CD4-positive, alpha-beta T cell treated with Interleukin-21 for 1 hour (primary cell): ENCODE measurements around the gene KCNH5.

Source experiments
- DNase-seq: peaks from one replicate; pipeline ENCODE4 v3.0.0-alpha.2; 2020

Gene KCNH5

GRCh38 chr14:62994096-62994495 is 51.2 kb downstream of the KCNH5 start:
- no peak for DNase-seq

GRCh38 chr14:62988967-62989366 is 56.3 kb downstream of the KCNH5 start:
- DNase-seq = no peak

DNA sequence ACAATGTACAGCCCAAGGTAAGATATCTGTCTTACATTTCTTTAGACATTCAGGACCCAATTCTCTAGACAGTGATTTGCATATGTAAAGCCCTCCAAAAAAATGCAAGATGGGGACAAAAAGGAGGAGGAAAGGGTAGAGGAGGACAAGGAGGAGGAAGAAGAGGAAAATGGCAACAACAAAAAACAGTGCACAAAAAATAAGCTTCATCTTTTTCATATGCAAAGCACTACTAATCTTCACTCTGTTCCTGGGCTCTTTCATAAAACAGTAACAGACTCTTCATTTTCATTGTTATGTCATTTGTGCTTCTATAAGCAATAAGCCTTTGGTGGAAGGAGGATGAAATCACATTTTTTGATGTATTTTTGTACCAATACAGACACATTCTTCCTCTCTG is 61.4 kb downstream of the KCNH5 start:
- DNase-seq = no peak

DNA sequence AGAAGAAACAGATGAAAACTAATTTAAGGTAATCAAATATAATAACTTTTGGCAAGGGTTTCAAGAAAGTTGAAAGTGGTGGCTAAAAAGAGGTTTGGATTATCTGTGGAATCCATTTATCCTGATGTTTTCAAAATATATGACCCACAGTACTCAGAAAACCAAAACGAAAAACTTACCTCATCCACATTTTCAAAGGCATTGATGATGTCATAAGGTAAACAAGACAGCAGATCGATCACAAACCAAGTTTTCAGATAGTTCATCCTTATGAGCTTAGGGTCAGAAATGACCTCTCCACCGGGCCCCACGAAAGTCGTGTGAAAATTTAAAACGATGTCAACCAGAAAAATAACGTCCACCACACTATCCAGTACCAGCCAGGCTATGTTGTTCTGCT is 64.6 kb downstream of the KCNH5 start:
- DNase-seq = no peak

GRCh38 chr14:62957562-62957961 is 87.7 kb downstream of the KCNH5 start:
- no peak for DNase-seq

- DNase-seq = no peak
Observed at GRCh38 chr14:62956413-62956812, 88.8 kb downstream of the KCNH5 start.

- DNase-seq = no peak
Observed at GRCh38 chr14:62954165-62954564, 91.1 kb downstream of the KCNH5 start.

DNA sequence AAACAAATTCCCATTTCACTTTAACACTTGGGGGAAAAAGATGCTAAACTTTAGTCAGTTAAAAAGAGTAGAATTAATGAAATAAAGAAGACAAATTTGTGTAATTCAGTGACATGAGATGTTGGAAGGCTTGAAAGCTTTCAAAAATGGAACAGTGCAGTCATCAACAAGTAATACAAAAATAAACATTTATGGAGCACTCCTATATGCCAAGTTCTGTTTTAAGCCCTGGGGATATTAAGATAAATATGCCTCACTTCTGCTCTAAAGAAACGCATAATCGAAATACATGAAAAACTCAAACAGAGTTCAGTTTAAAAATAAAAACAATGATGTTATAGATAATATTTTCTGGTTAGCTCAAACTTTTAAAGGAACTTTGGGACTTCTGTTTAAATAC is 93.0 kb downstream of the KCNH5 start:
- DNase-seq = no peak

GRCh38 chr14:62947301-62947700 is 98.0 kb downstream of the KCNH5 start:
- no peak for DNase-seq

DNA sequence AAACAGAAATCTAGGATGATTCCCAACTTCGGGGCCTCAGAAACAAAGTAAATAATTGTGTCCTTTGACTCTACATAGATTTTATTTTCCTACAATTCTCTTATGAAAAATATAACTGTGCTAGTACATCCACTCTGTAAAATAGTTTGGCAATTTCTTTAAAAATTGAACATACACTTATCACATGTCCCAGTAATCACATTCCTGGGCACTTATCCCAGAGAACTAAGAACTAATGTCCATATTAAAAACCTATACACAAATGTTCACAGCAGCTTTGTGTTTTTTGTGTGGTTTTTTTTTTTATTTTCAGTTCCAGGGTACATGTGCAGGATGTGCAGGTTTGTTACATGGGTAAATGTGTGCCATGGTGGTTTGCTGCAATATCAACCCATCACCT is 99.0 kb downstream of the KCNH5 start:
- DNase-seq = no peak

- no peak for DNase-seq
Observed at GRCh38 chr14:62943202-62943601, 102.1 kb downstream of the KCNH5 start.

- DNase-seq = no peak
Observed at GRCh38 chr14:62939970-62940369, 105.3 kb downstream of the KCNH5 start.

- no peak for DNase-seq
Observed at GRCh38 chr14:62938778-62939177, 106.5 kb downstream of the KCNH5 start.

DNA sequence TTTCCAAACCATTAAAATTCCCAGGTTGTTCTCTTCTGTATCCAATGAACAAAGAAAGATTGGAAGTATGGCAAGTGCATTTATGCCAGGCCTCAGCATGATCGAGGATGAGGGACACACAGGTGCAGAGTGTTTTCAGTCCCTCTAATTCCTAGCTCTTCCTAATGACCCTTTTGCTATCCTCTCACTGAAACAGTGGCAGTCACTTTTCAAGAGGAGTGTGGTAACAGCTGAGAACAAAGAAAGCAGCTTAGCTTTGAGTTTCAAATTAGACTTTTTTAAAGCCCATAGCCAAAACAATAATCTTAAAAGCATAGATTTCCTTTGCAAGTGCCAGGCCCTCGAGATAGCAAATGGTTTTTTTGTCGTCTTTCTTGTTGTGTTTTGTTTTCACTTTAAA is 110.8 kb downstream of the KCNH5 start:
- DNase-seq = no peak

GRCh38 chr14:62921466-62921865 is 123.8 kb downstream of the KCNH5 start:
- DNase-seq = no peak

DNA sequence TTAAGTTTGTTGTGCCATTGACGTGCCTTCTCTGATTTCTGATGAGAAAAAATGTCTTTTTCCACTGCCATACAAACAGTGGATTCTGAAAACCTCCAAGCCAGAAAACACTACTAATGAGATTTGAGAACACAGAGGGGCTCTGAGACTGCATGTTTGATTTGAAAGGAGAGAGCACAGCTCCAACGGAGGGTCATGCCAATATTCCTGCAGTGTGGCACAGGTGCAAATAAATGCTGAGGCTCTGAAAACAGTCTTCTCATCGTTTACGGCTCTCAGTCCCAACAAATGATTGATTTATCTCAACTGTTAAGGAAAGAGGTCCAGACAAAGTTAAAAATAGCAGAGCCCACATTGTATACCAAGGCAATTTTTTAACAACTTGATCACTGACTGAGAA is 128.7 kb downstream of the KCNH5 start:
- DNase-seq = no peak

- DNase-seq = no peak
Observed at GRCh38 chr14:62914873-62915272, 130.4 kb downstream of the KCNH5 start.

DNA sequence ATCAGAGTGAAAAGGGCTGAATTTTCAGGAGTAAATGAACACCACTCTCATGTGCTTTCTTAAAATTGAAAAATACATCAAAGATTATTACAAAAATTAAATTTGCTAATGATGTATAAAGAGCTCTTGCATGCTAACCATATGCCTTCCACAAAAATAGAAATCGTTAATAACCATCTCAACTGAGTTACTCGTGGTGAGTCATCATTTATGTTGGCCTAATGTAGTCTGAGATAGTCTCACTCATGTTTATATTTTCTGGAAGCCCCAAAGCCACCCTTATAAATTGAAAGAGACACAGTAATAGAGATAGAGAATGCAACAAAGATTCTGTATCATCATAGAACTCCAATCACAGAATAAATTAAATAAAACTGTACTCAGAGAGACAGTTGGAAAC is 131.2 kb downstream of the KCNH5 start:
- no peak for DNase-seq

DNA sequence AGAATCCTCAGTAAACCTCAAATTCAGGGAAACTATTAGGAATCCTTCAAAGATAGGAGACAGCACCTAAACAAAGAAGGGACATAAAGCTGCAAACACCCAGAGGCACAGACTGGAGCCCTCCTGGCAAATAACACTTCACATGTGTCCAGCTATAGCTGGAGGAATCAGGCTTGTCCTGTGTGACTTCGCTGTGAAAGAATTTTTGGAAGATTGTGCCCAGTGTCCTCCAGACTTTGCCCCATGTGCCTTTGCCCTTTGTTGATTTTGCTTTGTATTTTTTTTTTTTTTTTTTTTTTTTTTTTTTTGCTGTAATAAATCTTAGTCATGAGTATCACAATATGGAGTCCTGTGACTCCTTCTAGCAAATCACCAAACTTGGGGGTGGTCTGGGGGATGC is 136.8 kb downstream of the KCNH5 start:
- no peak for DNase-seq

GRCh38 chr14:62905566-62905965 is 139.7 kb downstream of the KCNH5 start:
- DNase-seq = no peak

- DNase-seq = no peak
Observed at GRCh38 chr14:62897771-62898170, 147.5 kb downstream of the KCNH5 start.

DNA sequence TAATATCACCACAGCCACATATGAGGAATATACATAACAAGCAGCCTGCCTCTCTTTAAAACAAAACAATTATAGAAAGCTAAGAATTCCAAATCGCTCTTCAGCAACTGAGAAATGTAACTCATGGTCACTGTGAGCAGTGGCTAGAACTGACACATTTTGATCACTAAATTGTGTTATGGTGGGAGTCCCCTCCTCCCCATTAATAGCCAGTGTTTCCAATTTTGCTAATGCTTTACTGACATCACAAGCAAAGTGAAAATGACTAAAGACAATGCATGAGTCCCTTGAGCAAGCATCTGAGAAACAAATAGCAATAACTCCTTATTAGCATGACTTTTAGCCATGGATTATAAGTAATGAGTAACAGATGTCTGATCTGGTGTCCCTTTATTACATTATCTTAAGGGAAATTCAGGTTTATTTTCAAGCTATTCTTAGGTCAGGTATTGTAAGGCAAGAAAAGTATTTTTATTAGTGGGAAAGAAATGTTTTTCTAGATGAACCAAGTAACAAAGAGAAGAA is 148.3 kb downstream of the KCNH5 start:
- DNase-seq = no peak

- DNase-seq = no peak
Observed at GRCh38 chr14:62894736-62895135, 150.5 kb downstream of the KCNH5 start.

DNA sequence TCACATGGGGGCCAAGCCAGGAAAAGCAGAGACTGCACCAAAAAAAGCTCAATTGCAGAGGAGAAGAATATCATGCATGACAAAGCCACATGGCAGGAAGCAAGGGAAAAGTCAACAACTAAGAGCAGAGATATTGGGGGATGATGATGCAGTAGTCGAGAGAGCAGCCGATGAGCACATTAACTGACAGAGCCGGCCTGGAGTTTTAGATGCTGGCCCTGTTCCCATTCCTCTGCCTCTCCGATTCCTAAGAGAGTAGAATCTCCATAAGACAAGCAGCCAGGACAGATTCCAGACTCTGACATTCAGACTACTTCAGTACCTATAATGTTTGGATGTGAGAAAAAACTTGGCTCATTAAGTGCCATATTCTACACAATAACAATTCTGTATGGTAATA is 155.9 kb downstream of the KCNH5 start:
- no peak for DNase-seq

- DNase-seq = no peak
Observed at GRCh38 chr14:62886461-62886860, 158.8 kb downstream of the KCNH5 start.

- DNase-seq = no peak
Observed at GRCh38 chr14:62885451-62885850, 159.8 kb downstream of the KCNH5 start.
